Measurements from ENCODE around the gene HABP4. TPM values are rescaled to one million over a fixed set of nuclear protein-coding genes. Genes with fewer than 3 reads are reported as not detected.

Gene HABP4
- total and polyA plus RNA-seq, 3 donors from 2014 or later, result 30.6 to 67.2 (median 46.9) TPM

- no peak for DNase-seq
- intact Hi-C loops (cut with DNase I; ENCODE audit: low total_unique reads), result no loop called here
- H3K36me3 ChIP-seq (ENCODE audit: low read depth, missing control alignments), result no peaks in the 10 kb centered on the region
- H3K4me1 ChIP-seq, result peaks cover 7% of the 10 kb centered on the region
- no peaks in the 10 kb centered on the region for H3K27me3 ChIP-seq
- no peak overlapping the region for H3K27ac ChIP-seq
- TF ChIP-seq POLR2A (IDR thresholded peaks at IDR 0.05), result no peak
- TF ChIP-seq, protein P1, sequence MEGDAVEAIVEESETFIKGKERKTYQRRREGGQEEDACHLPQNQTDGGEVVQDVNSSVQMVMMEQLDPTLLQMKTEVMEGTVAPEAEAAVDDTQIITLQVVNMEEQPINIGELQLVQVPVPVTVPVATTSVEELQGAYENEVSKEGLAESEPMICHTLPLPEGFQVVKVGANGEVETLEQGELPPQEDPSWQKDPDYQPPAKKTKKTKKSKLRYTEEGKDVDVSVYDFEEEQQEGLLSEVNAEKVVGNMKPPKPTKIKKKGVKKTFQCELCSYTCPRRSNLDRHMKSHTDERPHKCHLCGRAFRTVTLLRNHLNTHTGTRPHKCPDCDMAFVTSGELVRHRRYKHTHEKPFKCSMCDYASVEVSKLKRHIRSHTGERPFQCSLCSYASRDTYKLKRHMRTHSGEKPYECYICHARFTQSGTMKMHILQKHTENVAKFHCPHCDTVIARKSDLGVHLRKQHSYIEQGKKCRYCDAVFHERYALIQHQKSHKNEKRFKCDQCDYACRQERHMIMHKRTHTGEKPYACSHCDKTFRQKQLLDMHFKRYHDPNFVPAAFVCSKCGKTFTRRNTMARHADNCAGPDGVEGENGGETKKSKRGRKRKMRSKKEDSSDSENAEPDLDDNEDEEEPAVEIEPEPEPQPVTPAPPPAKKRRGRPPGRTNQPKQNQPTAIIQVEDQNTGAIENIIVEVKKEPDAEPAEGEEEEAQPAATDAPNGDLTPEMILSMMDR (IDR thresholded peaks at IDR 0.05), result no peak
- no peaks in the 10 kb centered on the region for H3K9me3 ChIP-seq
- no peak overlapping the region for H3K4me3 ChIP-seq
- WGBS, 2 donors, result 61 to 80% methylated on average over 2 of the region's 2 CpGs
These were observed 69.8 kb downstream of the HABP4 start for GRCh38 chr9:96519787-96520186.

DNA sequence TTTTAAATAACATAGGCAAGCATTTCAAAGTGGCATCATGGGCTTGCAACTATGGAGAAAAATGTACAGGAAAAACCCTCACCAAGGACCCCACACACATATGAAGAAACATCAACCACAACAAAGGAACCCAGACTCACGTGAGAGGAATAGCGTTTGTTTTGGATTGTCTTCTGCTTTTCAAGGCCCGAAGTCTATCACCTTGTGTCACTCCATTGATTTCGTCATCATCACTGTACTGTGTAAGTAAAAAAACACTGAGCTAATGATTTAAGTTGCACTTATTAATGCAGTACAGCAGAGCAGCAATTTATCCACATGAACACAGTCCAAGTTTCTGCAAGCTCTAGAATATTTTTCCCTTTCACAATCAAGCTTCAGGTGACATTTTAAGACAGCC is 72.4 kb downstream of the HABP4 start:
- no peak for DNase-seq
- peak overlapping the region in 1 of 2 donors; percentile 82 for H3K27ac ChIP-seq
- H3K4me1 ChIP-seq, result no peaks in the 10 kb centered on the region
- H3K27me3 ChIP-seq, result no peaks in the 10 kb centered on the region
- no peaks in the 10 kb centered on the region for H3K36me3 ChIP-seq (ENCODE audit: low read depth, missing control alignments)
- H3K9me3 ChIP-seq, result no peaks in the 10 kb centered on the region
- H3K4me3 ChIP-seq, result no peak overlapping the region
- TF ChIP-seq, protein P1 (IDR thresholded peaks at IDR 0.05), result no peak
- TF ChIP-seq POLR2A (IDR thresholded peaks at IDR 0.05), result no peak
- intact Hi-C loops (cut with DNase I; ENCODE audit: low total_unique reads), result no loop called here
- 88% methylated on average over 4 of the region's 4 CpGs for WGBS, 2 donors

GRCh38 chr9:96523374-96523773 is 73.4 kb downstream of the HABP4 start:
- Histone ChIP-seq H3K9me3 (no peaks in the 10 kb centered on the region), H3K4me1 (no peaks in the 10 kb centered on the region), H3K4me3 (no peak overlapping the region), H3K27ac (peak overlapping the region; percentile 65 to 82), H3K27me3 (no peaks in the 10 kb centered on the region), H3K36me3 (ENCODE audit: low read depth, missing control alignments) (no peaks in the 10 kb centered on the region)
- TF ChIP-seq, protein P1 (IDR thresholded peaks at IDR 0.05), result no peak
- no peak for TF ChIP-seq POLR2A (IDR thresholded peaks at IDR 0.05)
- WGBS, 2 donors, result 53 to 72% methylated on average over 7 of the region's 7 CpGs
- peak; percentile 68 for DNase-seq
- intact Hi-C loops (cut with DNase I; ENCODE audit: low total_unique reads), result no loop called here

- H3K36me3 ChIP-seq (ENCODE audit: low read depth, missing control alignments), result no peaks in the 10 kb centered on the region
- TF ChIP-seq, protein P1 (IDR thresholded peaks at IDR 0.05), result no peak
- TF ChIP-seq POLR2A (IDR thresholded peaks at IDR 0.05), result no peak
- peak overlapping the region; percentile 65 to 82 for H3K27ac ChIP-seq
- H3K9me3 ChIP-seq, result no peaks in the 10 kb centered on the region
- H3K4me1 ChIP-seq, result no peaks in the 10 kb centered on the region
- no peaks in the 10 kb centered on the region for H3K27me3 ChIP-seq
- no peak overlapping the region for H3K4me3 ChIP-seq
- intact Hi-C loops (cut with DNase I; ENCODE audit: low total_unique reads), result no loop called here
- WGBS, 2 donors, result 88 to 95% methylated on average over 7 of the region's 7 CpGs
- DNase-seq, result no peak
These were observed 74.1 kb downstream of the HABP4 start for GRCh38 chr9:96524045-96524444.

DNA sequence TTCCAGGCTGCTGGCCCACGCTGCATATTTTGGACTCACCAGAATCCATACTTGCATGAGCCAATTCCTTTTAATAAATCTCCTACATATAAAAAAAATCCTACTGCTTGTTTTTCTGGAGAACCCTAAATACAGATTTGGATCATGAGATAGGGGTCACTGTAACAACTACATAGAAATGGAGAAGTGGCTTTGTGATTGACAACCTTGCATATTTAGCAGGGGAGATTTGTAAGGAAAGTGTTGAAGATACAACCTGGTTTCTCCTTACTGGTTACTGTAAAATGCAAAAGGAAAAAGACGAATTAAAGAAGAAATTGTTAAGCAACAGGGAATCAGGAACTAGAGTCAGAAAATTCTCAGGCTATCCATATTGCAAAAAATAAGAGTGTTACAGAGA is 74.8 kb downstream of the HABP4 start:
- Histone ChIP-seq H3K27me3 (no peaks in the 10 kb centered on the region), H3K36me3 (ENCODE audit: low read depth, missing control alignments) (no peaks in the 10 kb centered on the region), H3K4me3 (no peak overlapping the region), H3K4me1 (no peaks in the 10 kb centered on the region), H3K27ac (no peak overlapping the region), H3K9me3 (no peaks in the 10 kb centered on the region)
- TF ChIP-seq, protein P1 (IDR thresholded peaks at IDR 0.05), result no peak
- TF ChIP-seq POLR2A (IDR thresholded peaks at IDR 0.05), result no peak
- intact Hi-C loops (cut with DNase I; ENCODE audit: low total_unique reads), result no loop called here
- 92% methylated on average over 2 of the region's 2 CpGs for WGBS, 2 donors
- no peak for DNase-seq
